Gastrocnemius medialis (tissue), 4 donors: ENCODE data around the gene AUTS2. TPM values are rescaled to one million over a fixed set of nuclear protein-coding genes. Genes with fewer than 3 reads are reported as not detected.

Experiments
- ATAC-seq, 2 donors: fragments of 150-250 bp; one replicate each; pipeline ENCODE4 v1.9.1; 2016
- DNase-seq, 2 donors: peaks; one replicate each; pipeline ENCODE4 v3.0.0-alpha.2; 2019
- H3K27ac ChIP-seq, 4 donors: fragments of 200-600 bp; sonication (generic); 1 replicate in 1 of 4; 2 replicates in 3 of 4; pipeline ENCODE4 v1.5.1; 2016 to 2018; ENCODE audit warnings: mild to moderate bottlenecking in 2 of 4, moderate library complexity in 1 of 4
- H3K27me3 ChIP-seq, 3 donors: fragments of 200-600 bp; sonication (generic) in 2 of 3; 1 replicate in 1 of 3; 2 replicates in 2 of 3; pipeline versions ENCODE4 v1.5.1 to v1.6.0; 2016 to 2019; ENCODE audit warnings: mild to moderate bottlenecking in 1 of 3, moderate library complexity in 1 of 3
- H3K36me3 ChIP-seq, 2 donors: fragments of 200-600 bp; sonication (generic) in 1 of 2; one replicate each; pipeline ENCODE4 v1.5.1; 2017 to 2018
- H3K4me1 ChIP-seq, 2 donors: fragments of 200-600 bp; sonication (generic) in 1 of 2; one replicate each; pipeline ENCODE4 v1.5.1; 2016 to 2017; ENCODE audit warnings: mild to moderate bottlenecking in 2 of 2
- H3K4me3 ChIP-seq, 4 donors: fragments of 200-600 bp; sonication (generic) in 3 of 4; 1 replicate in 1 of 4; 2 replicates in 3 of 4; pipeline ENCODE4 v1.5.1; 2016 to 2019; ENCODE audit warnings: mild to moderate bottlenecking in 2 of 4
- H3K9me3 ChIP-seq, 3 donors: fragments of 200-600 bp; sonication (generic) in 2 of 3; 1 replicate in 1 of 3; 2 replicates in 2 of 3; pipeline ENCODE4 v1.5.1; 2016 to 2019
- CTCF ChIP-seq, 5 experiments: fragments of 450-650 bp in 3 of 5; fragments of 200-600 bp in 2 of 5; sonication (generic) in 2 of 5; IDR thresholded peaks in 4 of 5; conservative IDR thresholded peaks in 1 of 5; 1 replicate in 4 of 5; 2 replicates in 1 of 5; pipeline ENCODE4 v1.5.1; 2016 to 2019; ENCODE audit warnings: antibody characterized with exemption in 5 of 5, mild to moderate bottlenecking in 3 of 5, moderate library complexity in 3 of 5
- POLR2A ChIP-seq, 2 donors: fragments of 450-650 bp; IDR thresholded peaks; one replicate each; pipeline ENCODE4 v1.6.1; 2017; ENCODE audit warnings: antibody characterized with exemption in 2 of 2, mild to moderate bottlenecking in 2 of 2, moderate library complexity in 2 of 2
- in situ Hi-C, 4 donors: fragments of 200-750 bp; cut with MboI; loops; one replicate each; pipeline versions ENCODE4 v1.15.0 to v1.8.0; 2017; ENCODE audit warnings: low sequenced_read_pairs in 4 of 4
- intact Hi-C: fragments of 100-400 bp; cut with DNase I; formaldehyde crosslinking; loops from one replicate; pipeline ENCODE4 v1.15.1; 2023; ENCODE audit warnings: low total_unique reads
- total RNA-seq, 4 donors: library from RNA; depleted of rRNA; stranded (reverse); fragments of >200 nt; gene quantifications; one replicate each; pipeline versions ENCODE4 v1.1.0 to v1.2.3, GENCODE V29; 2016

The AUTS2 gene
- total RNA-seq, 4 donors from 2014 or later = 2.5 to 16.2 (median 8.5) TPM

DNA sequence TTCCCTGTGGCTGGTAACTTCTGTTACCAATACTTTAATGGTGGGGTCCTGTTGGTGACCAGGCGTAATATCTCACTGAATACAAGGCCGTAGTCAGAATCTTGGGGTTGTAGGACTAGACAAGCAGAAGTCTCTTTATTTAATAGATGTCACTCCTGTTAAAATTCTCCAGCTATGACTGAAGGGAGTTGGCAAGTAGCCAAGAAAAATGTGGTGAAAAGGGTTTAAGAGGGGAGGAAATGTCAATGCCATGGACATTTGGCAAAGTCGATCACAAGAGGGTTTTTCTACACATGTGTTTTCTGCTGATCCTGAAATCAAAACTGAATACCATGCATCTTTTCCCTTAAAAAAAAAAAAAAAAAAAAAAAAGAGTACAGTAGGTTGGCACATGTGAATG, 533.5 kb downstream of the AUTS2 start:
- Histone ChIP-seq H3K9me3 (no peaks in the 10 kb centered on the region), H3K36me3 (no peaks in the 10 kb centered on the region), H3K4me3 (no peak overlapping the region), H3K27me3 (no peaks in the 10 kb centered on the region), H3K27ac (no peak overlapping the region), H3K4me1 (peaks cover 0 to 3% of the 10 kb centered on the region in 2 donors)
- intact Hi-C loops = no loop called here
- in situ Hi-C loops = no loop called here
- TF ChIP-seq CTCF (IDR thresholded peaks at IDR 0.05 in 4 of 5, conservative IDR thresholded peaks at IDR 0.05 in 1 of 5) (no peak), POLR2A (IDR thresholded peaks at IDR 0.05) (no peak)
- no peak for DNase-seq
- ATAC-seq = no peak

GRCh38 chr7:70132226-70132851, 534.1 kb downstream of the AUTS2 start:
- H3K4me1 ChIP-seq = peaks cover 0 to 3% of the 10 kb centered on the region in 2 donors
- TF ChIP-seq CTCF (IDR thresholded peaks at IDR 0.05 in 4 of 5, conservative IDR thresholded peaks at IDR 0.05 in 1 of 5) (no peak), POLR2A (IDR thresholded peaks at IDR 0.05) (no peak)
- no peaks in the 10 kb centered on the region for H3K36me3 ChIP-seq
- H3K27ac ChIP-seq = no peak overlapping the region
- DNase-seq (no peak), ATAC-seq (no peak)
- H3K9me3 ChIP-seq = no peaks in the 10 kb centered on the region
- no peaks in the 10 kb centered on the region for H3K27me3 ChIP-seq
- intact Hi-C loops (no loop called here), in situ Hi-C loops (no loop called here)
- H3K4me3 ChIP-seq = no peak overlapping the region

DNA sequence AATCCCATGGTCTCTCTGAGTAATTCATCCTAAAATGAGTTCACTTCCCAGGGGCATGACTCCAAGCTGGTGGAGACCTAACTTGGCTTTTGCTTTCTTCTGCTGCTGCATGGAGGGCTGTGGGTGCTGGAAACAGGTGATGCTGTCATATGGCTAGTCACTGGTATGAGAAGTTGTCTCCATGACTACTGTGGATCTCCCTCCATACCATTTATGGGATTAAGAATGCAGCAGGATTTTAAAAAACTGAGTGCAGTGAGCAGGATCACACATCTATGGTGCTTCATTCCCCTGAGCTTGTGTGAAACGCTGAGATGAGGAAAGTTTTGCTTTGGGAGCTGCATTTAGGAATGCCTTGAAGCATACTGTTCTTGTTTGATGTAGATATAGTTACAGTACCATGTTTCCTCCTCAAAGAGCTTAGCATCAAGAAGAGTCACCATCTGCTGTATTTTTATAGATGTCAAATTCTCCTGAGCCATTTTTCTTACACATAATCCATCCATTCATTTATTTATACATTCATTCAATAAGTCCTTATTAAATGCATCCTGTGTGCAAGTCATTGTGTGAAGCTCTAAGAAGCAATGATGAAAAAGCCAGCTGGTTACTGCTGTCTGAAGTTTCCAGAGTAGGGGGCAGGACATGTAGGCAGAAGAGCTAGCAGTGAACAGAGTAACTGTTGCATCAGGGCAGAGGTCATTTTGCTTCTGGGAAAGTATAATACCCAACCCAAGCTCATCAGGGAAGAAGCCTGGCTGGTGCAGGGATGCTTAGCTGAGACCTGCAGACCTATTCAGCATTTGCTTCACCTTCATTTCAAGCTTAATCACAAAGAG, 534.8 kb downstream of the AUTS2 start:
- no peak overlapping the region for H3K4me3 ChIP-seq
- no peaks in the 10 kb centered on the region for H3K9me3 ChIP-seq
- in situ Hi-C loops = no loop called here
- DNase-seq = no peak
- no peaks in the 10 kb centered on the region for H3K27me3 ChIP-seq
- TF ChIP-seq CTCF (IDR thresholded peaks at IDR 0.05 in 4 of 5, conservative IDR thresholded peaks at IDR 0.05 in 1 of 5) = no peak
- TF ChIP-seq POLR2A (IDR thresholded peaks at IDR 0.05) = no peak
- H3K4me1 ChIP-seq = peaks cover 0 to 3% of the 10 kb centered on the region in 2 donors
- no peak for ATAC-seq
- intact Hi-C loops = no loop called here
- no peaks in the 10 kb centered on the region for H3K36me3 ChIP-seq
- H3K27ac ChIP-seq = no peak overlapping the region

DNA sequence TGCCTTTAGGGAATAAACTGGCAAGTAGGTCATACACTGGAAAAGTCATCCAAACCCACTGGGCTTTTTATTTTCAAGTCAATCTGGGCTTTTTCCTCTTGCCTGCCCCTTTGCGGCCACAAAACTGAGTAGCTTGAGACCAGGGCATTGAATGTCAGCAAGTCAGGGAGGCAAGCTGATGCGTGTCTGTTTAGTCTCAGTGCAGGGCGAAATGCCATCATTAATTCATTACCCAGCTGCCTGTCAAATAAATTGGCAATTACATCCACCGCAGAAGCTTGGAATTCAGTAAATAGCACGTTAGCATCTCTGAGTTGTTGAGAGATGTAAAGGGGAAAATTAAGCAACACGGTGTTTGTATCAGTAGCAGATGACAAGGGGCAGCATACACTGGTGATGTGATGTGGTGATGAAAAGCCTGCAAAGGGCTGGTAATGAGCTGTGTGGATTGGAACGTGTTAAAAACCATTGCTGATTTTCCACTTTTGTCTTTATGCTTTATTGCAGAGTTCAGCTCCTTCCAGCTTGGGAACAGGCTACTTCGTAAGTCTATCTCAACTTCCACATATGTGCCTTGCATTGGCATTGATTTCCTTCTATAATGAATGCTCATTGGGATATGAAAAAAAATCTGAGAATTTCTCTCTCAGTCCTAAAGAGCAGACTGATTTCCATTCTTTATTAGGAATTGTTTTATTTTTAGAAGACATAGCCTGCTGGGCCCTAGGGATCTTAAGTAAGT, 535.9 kb downstream of the AUTS2 start:
- DNase-seq = no peak

More for the DNA sequence above, 535.9 kb downstream of the AUTS2 start:
- Histone ChIP-seq H3K9me3 (no peaks in the 10 kb centered on the region), H3K4me3 (no peak overlapping the region), H3K36me3 (no peaks in the 10 kb centered on the region), H3K4me1 (peaks cover 0 to 3% of the 10 kb centered on the region in 2 donors), H3K27me3 (no peaks in the 10 kb centered on the region), H3K27ac (no peak overlapping the region)
- in situ Hi-C loops = no loop called here
- ATAC-seq = no peak
- TF ChIP-seq CTCF (IDR thresholded peaks at IDR 0.05 in 4 of 5, conservative IDR thresholded peaks at IDR 0.05 in 1 of 5) (no peak), POLR2A (IDR thresholded peaks at IDR 0.05) (no peak)
- intact Hi-C loops = no loop called here
